Type B pancreatic cell (in vitro differentiated cells): ENCODE data around the gene WIPF3. TPM values are rescaled to one million over a fixed set of nuclear protein-coding genes. Genes with fewer than 3 reads are reported as not detected.
"Not testable (repeated sequence)": the region's sequence is repeated elsewhere in the genome, so short reads cannot be mapped to it uniquely, and the experiment has no call there.

Experiments
- DNase-seq: peaks from one replicate; pipeline ENCODE4 v3.0.0; 2021; ENCODE audit warnings: mixed read lengths; ENCODE audit not compliant: unreplicated experiment; ENCODE audit errors: extremely low spot score
- H3K27ac Mint-ChIP-seq: 2 replicates; pipeline ENCODE4 v1.8.0; 2021; ENCODE audit warnings: mild to moderate bottlenecking, mixed read lengths
- H3K27me3 Mint-ChIP-seq: 2 replicates; pipeline ENCODE4 v1.8.0; 2021; ENCODE audit warnings: mixed read lengths
- H3K36me3 Mint-ChIP-seq: 2 replicates; pipeline ENCODE4 v1.8.0; 2021; ENCODE audit warnings: mixed read lengths
- H3K4me1 Mint-ChIP-seq: one replicate; pipeline ENCODE4 v1.8.0; 2021; ENCODE audit warnings: mixed read lengths; ENCODE audit not compliant: unreplicated experiment
- H3K4me3 Mint-ChIP-seq: 2 replicates; pipeline ENCODE4 v1.8.0; 2021; ENCODE audit warnings: mild to moderate bottlenecking, mixed read lengths
- H3K9me3 Mint-ChIP-seq: 2 replicates; pipeline ENCODE4 v1.8.0; 2021; ENCODE audit warnings: mixed read lengths
- CTCF ChIP-seq: fragments of 200-600 bp; sonication (generic); conservative IDR thresholded peaks from 2 replicates; pipeline ENCODE4 v1.5.0; 2021; ENCODE audit warnings: antibody characterized with exemption, mild to moderate bottlenecking
- total RNA-seq: library from RNA; stranded (reverse); gene quantifications from 2 replicates; pipeline ENCODE4 v1.2.1, GENCODE V29; 2021; ENCODE audit warnings: low replicate concordance

The WIPF3 gene
- total RNA-seq, 1 donor from 2014 or later: 1.7 TPM

- H3K4me3 Mint-ChIP-seq: no peak overlapping the region
- no peaks in the 10 kb centered on the region for H3K36me3 Mint-ChIP-seq
- no peak for TF ChIP-seq CTCF
- H3K27me3 Mint-ChIP-seq: peaks cover under 1% of the 10 kb centered on the region
- DNase-seq: no peak
- no peaks in the 10 kb centered on the region for H3K9me3 Mint-ChIP-seq
- peaks cover under 1% of the 10 kb centered on the region for H3K4me1 Mint-ChIP-seq
- no peak overlapping the region for H3K27ac Mint-ChIP-seq
These were observed 83.9 kb downstream of the WIPF3 start for GRCh38 chr7:29890251-29890650.

- not testable (repeated sequence) for H3K27ac Mint-ChIP-seq, DNase-seq, H3K9me3 Mint-ChIP-seq, H3K27me3 Mint-ChIP-seq, H3K4me1 Mint-ChIP-seq, H3K4me3 Mint-ChIP-seq, H3K36me3 Mint-ChIP-seq
These were observed 84.5 kb downstream of the WIPF3 start for GRCh38 chr7:29890786-29891185.

- Mint-ChIP-seq H3K27me3 (no peaks in the 10 kb centered on the region), H3K4me1 (no peaks in the 10 kb centered on the region), H3K36me3 (no peaks in the 10 kb centered on the region), H3K4me3 (no peak overlapping the region), H3K9me3 (peaks cover 2% of the 10 kb centered on the region), H3K27ac (no peak overlapping the region)
- no peak for TF ChIP-seq CTCF
- no peak for DNase-seq
These were observed 85.5 kb downstream of the WIPF3 start for GRCh38 chr7:29891766-29892165.

- H3K36me3 Mint-ChIP-seq: no peaks in the 10 kb centered on the region
- H3K27ac Mint-ChIP-seq: no peak overlapping the region
- H3K27me3 Mint-ChIP-seq: no peaks in the 10 kb centered on the region
These were observed 85.9 kb downstream of the WIPF3 start for GRCh38 chr7:29892231-29892630.

GRCh38 chr7:29893351-29893965 lies 87.2 kb downstream of the WIPF3 start:
- peaks cover 12% of the 10 kb centered on the region for H3K9me3 Mint-ChIP-seq
- no peak for DNase-seq
- no peak overlapping the region for H3K4me3 Mint-ChIP-seq
- TF ChIP-seq CTCF: no peak
- peaks cover 5% of the 10 kb centered on the region for H3K36me3 Mint-ChIP-seq
- no peaks in the 10 kb centered on the region for H3K27me3 Mint-ChIP-seq
- no peaks in the 10 kb centered on the region for H3K4me1 Mint-ChIP-seq
- no peak overlapping the region for H3K27ac Mint-ChIP-seq

More at GRCh38 chr7:29892231-29892630, 85.9 kb downstream of the WIPF3 start:
- Mint-ChIP-seq H3K4me3 (no peak overlapping the region), H3K4me1 (no peaks in the 10 kb centered on the region), H3K9me3 (peaks cover 5% of the 10 kb centered on the region)
- no peak for DNase-seq
- TF ChIP-seq CTCF: no peak

GRCh38 chr7:29894256-29894655 lies 87.9 kb downstream of the WIPF3 start:
- no peak for TF ChIP-seq CTCF
- peaks cover 12% of the 10 kb centered on the region for H3K9me3 Mint-ChIP-seq
- no peak overlapping the region for H3K4me3 Mint-ChIP-seq
- no peaks in the 10 kb centered on the region for H3K27me3 Mint-ChIP-seq
- peaks cover 5% of the 10 kb centered on the region for H3K36me3 Mint-ChIP-seq
- DNase-seq: no peak
- no peaks in the 10 kb centered on the region for H3K4me1 Mint-ChIP-seq
- H3K27ac Mint-ChIP-seq: no peak overlapping the region
